Activated naive CD4-positive, alpha-beta T cell treated with anti-CD3 and anti-CD28 coated beads, Interleukin-2, amount 50 U/mL, for 72 hours (primary cell): Measurements from ENCODE around the gene ALG3. TPM values are rescaled to one million over a fixed set of nuclear protein-coding genes. Genes with fewer than 3 reads are reported as not detected.
"Not testable (repeated sequence)": the region's sequence is repeated elsewhere in the genome, so short reads cannot be mapped to it uniquely, and the experiment has no call there.

ENCODE experiments used
- ATAC-seq, 2 donors: fragments of 150-1000 bp; cut with Tn5 transposase; 2 replicates each; pipeline ENCODE4 v1.10.0; 2021; ENCODE audit warnings: mild to moderate bottlenecking in 2 of 2, moderate library complexity in 2 of 2
- DNase-seq, 2 donors: peaks; one replicate each; pipeline ENCODE4 v3.0.0; 2021 to 2022; ENCODE audit warnings: low spot score in 2 of 2
- H3K27ac Mint-ChIP-seq, 2 donors: one replicate each; pipeline ENCODE4 v1.8.0; 2022; ENCODE audit warnings: mild to moderate bottlenecking in 2 of 2, mixed read lengths in 2 of 2
- H3K36me3 Mint-ChIP-seq, 2 donors: one replicate each; pipeline ENCODE4 v1.8.0; 2022; ENCODE audit warnings: mixed read lengths in 2 of 2
- H3K9me3 Mint-ChIP-seq, 2 donors: one replicate each; pipeline ENCODE4 v1.8.0; 2022; ENCODE audit warnings: mixed read lengths in 2 of 2
- total RNA-seq, 2 donors: library from RNA; stranded (reverse); gene quantifications; one replicate each; pipeline ENCODE4 v1.2.3, GENCODE V29; 2022

ALG3 gene
- 10 to 100 TPM; 35.5 to 35.8 TPM for total RNA-seq

DNA sequence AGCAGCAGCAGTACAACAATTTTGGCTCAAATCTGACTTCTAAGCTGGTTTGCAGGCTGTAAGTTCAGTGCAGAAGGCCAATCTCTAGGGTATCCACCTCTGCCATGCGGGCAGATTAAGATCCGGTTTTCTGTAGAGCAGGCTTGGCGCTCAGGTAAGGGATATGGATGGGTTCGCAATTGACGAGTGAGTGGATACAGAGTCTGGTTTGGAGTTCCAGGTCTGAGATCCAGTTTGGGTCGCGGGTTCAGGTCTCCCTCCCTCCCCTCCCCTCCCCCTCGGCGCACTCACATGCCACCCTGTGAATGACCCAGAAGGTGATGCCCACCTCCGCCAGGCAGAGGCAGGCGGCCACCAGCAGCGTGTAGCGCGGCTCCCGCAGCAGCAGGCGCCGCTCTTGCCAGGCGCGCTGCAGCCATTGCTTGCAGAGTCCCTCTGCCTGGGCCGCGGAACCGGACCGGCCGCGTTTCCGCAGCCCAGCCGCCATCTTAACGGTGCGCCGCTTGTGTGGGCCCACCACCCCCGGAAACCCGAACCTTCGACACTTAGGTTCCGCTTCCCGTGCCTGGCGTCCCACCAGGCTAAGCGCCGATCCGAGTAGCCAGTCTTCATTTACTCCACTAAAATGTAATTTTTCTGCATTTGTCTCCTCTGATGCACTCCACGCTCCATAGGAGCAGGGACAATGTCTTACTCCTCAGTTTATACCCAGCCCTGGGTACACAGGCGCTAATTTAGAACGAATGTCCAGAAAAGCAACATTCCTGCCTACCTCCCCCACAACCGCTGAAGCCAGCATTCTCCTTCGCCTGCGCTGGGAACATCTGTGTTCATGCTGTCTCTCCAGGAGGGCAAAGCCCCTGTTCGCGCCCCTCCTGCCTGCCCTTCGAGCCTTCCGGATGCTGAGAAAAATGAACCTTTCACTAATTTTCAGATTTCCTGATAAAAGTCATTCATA, at the start of gene ALG3:
Gene ALG3 (minus strand): TSS at position 509 of the 958 bp plus-strand sequence. CDS start 22 bp downstream, at position 487.
- ATAC-seq (peak; percentile 50 to 56), DNase-seq (peak; percentile 83 to 90)
- H3K9me3 Mint-ChIP-seq = no peaks in the 10 kb centered on the region
- H3K36me3 Mint-ChIP-seq = peaks cover 0 to 16% of the 10 kb centered on the region in 2 donors
- peak within 1 kb of the TSS; percentile 99 for H3K27ac Mint-ChIP-seq

DNA sequence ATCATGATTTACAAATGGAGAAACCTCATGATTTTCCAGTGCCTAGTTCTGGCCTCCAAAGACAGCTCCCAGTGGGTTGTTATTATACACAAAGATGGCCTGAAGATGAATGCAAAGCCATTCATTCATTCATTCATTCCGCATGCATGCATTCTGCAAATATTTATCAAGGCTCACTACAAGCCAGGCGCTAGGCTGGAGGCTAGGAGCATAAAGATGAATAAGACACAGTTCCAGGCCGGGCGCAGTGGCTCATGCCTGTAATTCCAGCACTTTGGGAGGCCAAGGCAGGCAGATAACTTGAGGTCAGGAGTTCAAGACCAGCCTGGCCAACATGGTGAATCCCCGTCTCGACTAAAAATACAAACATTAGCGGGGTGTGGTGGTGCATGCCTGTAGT, 47.9 kb upstream of the ALG3 start:
- Mint-ChIP-seq H3K27ac (no peak overlapping the region), H3K9me3 (no peaks in the 10 kb centered on the region), H3K36me3 (peaks cover 12 to 19% of the 10 kb centered on the region in 2 donors)
- ATAC-seq (no peak), DNase-seq (no peak)

DNA sequence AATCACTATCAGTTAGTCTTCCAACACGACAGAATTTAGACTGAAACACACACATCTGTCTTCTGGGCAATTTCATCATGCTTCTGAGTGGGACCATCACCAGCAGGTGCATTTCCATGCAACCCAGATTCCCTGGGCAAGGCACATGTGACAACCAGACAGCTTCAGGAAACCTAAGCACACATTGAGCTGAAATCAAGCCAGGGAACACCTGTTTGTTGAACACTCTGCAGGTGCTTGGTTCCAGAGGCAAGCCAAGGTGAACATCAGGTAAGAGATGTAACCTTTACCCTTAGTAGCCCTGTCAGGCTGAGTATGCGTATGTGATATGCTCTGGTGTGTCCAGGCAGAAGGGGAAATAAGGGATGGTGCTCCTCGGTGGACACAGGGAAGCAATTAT, 47.0 kb upstream of the ALG3 start:
- H3K9me3 Mint-ChIP-seq = no peaks in the 10 kb centered on the region
- DNase-seq (no peak), ATAC-seq (no peak)
- H3K27ac Mint-ChIP-seq = no peak overlapping the region
- peaks cover 11 to 15% of the 10 kb centered on the region in 2 donors for H3K36me3 Mint-ChIP-seq

- Mint-ChIP-seq H3K9me3 (no peaks in the 10 kb centered on the region), H3K27ac (no peak overlapping the region), H3K36me3 (no peaks in the 10 kb centered on the region)
- no peak for ATAC-seq
- DNase-seq = no peak
Observed at GRCh38 chr3:184291738-184292445, 43.1 kb upstream of the ALG3 start.

DNA sequence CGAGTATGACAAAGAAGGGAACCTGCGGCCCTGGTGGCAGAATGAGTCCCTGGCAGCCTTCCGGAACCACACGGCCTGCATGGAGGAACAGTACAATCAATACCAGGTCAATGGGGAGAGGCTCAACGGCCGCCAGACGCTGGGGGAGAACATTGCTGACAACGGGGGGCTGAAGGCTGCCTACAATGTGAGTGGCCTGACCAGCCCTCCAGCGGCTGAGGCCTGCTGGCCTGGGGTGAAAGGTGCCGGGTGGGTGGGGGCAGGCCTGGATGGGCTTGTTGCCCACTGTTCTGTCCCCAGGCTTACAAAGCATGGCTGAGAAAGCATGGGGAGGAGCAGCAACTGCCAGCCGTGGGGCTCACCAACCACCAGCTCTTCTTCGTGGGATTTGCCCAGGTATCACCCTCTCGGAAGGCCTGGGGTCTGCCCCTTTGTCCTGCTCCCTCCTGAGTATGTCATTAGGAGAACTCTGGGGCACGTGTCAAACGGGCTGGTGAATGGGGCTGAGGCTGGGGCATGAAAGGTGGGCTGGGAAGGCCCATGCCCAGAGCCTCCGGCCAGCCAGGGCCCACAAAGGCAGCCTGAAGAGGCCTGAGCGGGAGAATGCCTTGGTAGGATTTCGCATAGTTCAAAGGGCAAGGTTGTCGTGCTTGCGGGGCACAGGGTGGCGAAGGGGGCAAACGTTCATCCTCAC, 42.4 kb upstream of the ALG3 start:
- no peaks in the 10 kb centered on the region for H3K36me3 Mint-ChIP-seq
- ATAC-seq = no peak
- H3K27ac Mint-ChIP-seq = no peak overlapping the region
- no peaks in the 10 kb centered on the region for H3K9me3 Mint-ChIP-seq
- DNase-seq = no peak

DNA sequence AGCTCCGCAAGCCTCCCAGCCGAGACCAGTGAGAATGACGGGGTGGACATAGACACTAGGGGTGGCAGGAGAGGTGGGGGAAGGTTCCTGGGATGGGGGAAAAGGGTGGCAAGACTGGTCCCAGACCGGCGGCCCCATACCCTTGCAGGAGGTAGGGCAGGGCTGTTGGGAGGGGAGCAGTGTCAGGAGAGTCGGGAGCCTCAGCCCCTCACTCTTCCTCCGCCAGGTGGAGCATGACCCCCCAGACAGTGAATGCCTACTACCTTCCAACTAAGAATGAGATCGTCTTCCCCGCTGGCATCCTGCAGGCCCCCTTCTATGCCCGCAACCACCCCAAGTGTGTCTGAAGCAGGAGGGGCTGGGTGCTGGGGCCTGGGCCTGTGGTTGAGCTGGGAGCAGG, 41.6 kb upstream of the ALG3 start:
- ATAC-seq (no peak), DNase-seq (no peak)
- H3K27ac Mint-ChIP-seq = no peak overlapping the region
- H3K9me3 Mint-ChIP-seq = no peaks in the 10 kb centered on the region
- H3K36me3 Mint-ChIP-seq = no peaks in the 10 kb centered on the region

DNA sequence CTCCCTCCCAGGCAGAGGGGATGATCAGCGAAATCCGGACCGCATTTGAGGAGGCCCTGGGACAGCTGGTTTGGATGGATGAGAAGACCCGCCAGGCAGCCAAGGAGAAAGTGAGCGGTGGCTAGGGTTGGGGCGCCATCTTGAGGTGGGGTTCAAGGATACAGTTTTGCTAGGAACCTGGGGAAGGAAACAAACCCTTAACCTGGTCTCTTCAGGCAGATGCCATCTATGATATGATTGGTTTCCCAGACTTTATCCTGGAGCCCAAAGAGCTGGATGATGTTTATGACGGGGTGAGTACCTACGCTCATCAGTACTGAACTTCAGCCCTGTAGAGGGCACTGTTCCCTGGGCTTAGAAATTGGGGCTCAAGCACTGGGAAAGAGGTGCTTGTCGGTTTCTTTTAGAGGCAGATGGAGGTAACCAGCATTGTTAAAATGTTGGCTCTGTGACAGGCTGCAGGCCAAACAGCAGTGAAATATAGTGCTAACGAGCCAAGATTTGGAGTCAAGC, 40.7 kb upstream of the ALG3 start:
- Mint-ChIP-seq H3K27ac (no peak overlapping the region), H3K9me3 (no peaks in the 10 kb centered on the region), H3K36me3 (no peaks in the 10 kb centered on the region)
- DNase-seq (peak in 1 of 2 donors; percentile 79), ATAC-seq (peak; percentile 82 to 85)

DNA sequence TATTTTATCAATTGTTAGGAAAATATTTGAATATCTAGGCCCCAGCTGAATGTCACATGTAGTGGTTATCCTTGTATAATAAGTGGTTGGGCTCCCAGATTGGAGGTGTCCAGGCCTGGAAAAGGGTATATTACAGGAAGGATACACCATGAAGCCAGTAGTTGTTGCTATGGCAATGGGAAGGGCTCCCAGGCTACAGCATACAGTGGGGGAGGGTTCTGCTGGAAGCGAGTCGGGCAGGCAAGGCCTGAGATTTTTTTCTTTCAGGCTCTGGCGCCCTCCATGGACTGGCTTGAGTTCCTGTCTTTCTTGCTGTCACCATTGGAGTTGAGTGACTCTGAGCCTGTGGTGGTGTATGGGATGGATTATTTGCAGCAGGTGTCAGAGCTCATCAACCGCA, 35.9 kb upstream of the ALG3 start:
- ATAC-seq = peak; percentile 53 to 71

DNA sequence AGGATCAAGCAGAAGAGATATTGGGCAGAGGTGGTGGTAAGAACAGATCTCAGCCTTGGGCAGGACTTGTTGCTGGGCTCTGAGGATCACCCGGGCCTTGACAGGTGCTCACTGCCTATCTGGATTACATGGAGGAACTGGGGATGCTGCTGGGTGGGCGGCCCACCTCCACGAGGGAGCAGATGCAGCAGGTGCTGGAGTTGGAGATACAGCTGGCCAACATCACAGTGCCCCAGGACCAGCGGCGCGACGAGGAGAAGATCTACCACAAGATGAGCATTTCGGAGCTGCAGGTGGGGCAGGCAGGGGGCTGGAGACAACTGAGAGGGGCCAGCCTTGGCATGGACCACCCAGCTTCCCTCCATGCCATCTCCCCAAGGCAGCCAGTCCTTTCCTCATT, 34.9 kb upstream of the ALG3 start:
- Mint-ChIP-seq H3K36me3 (no peaks in the 10 kb centered on the region), H3K9me3 (no peaks in the 10 kb centered on the region), H3K27ac (no peak overlapping the region)
- DNase-seq (no peak), ATAC-seq (no peak)

More for the DNA sequence above, 35.9 kb upstream of the ALG3 start:
- Mint-ChIP-seq H3K27ac (no peak overlapping the region), H3K36me3 (no peaks in the 10 kb centered on the region), H3K9me3 (no peaks in the 10 kb centered on the region)
- peak in 1 of 2 donors; percentile 34 for DNase-seq

DNA sequence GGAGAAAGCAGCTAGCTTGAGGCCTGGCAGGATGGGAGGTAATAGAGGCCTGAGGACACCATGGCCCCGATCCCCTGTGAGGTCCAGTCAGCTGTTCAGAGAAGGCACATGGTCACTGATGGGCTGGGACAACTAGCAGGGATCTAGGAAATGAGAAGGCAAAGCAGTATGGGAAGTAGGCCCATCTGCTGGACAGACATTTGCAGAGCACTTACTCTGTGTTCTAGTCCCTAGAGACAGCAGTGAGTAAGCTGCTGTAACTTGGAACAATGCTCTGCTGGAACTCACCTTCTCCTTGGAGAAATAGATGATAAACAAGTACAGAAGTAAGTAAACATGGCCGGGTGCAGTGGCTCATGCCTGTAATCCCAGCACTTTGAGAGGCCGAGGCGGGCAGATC, 34.2 kb upstream of the ALG3 start:
- H3K27ac Mint-ChIP-seq = no peak overlapping the region
- H3K9me3 Mint-ChIP-seq = no peaks in the 10 kb centered on the region
- DNase-seq (no peak), ATAC-seq (no peak)
- no peaks in the 10 kb centered on the region for H3K36me3 Mint-ChIP-seq

DNA sequence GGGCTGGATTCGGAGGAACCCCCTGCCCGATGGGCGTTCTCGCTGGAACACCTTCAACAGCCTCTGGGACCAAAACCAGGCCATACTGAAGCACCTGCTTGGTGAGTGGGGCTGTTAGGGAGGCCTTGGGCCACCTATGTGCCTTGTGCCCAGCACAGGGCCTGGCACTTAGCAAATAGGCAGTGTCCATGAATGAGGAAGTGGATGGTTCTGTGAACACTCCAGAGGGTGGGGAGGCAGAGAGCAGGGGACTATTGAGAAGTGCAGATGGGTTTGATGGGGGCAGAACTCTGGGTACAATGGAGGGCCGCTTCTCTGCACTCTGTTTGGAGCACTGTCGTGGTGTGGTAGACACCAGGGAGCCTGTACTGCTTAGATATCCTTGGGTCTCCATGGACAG, 28.6 kb upstream of the ALG3 start:
- DNase-seq = no peak
- peaks cover 6 to 8% of the 10 kb centered on the region in 2 donors for H3K36me3 Mint-ChIP-seq
- no peak for ATAC-seq
- H3K27ac Mint-ChIP-seq = no peak overlapping the region
- H3K9me3 Mint-ChIP-seq = no peaks in the 10 kb centered on the region

GRCh38 chr3:184275961-184276910, 27.5 kb upstream of the ALG3 start, which contains the start of gene ECE2:
ECE2 (plus strand) TSS chr3:184276022; CDS start chr3:184276154, 132 bp downstream.
- Mint-ChIP-seq H3K9me3 (no peaks in the 10 kb centered on the region), H3K27ac (no peak within 1 kb of the TSS), H3K36me3 (peaks cover 6 to 8% of the 10 kb centered on the region in 2 donors)
- ATAC-seq (no peak), DNase-seq (no peak)

- DNase-seq (no peak), ATAC-seq (no peak)
- no peaks in the 10 kb centered on the region for H3K9me3 Mint-ChIP-seq
- peaks cover 6 to 8% of the 10 kb centered on the region in 2 donors for H3K36me3 Mint-ChIP-seq
- H3K27ac Mint-ChIP-seq = no peak overlapping the region
Observed at GRCh38 chr3:184275381-184275701, 26.6 kb upstream of the ALG3 start.

GRCh38 chr3:184272269-184272668, 23.5 kb upstream of the ALG3 start:
- ATAC-seq (no peak), DNase-seq (no peak)
- Mint-ChIP-seq H3K36me3 (peaks cover 6 to 8% of the 10 kb centered on the region in 2 donors), H3K9me3 (peaks cover 0 to 2% of the 10 kb centered on the region in 2 donors), H3K27ac (no peak overlapping the region)

DNA sequence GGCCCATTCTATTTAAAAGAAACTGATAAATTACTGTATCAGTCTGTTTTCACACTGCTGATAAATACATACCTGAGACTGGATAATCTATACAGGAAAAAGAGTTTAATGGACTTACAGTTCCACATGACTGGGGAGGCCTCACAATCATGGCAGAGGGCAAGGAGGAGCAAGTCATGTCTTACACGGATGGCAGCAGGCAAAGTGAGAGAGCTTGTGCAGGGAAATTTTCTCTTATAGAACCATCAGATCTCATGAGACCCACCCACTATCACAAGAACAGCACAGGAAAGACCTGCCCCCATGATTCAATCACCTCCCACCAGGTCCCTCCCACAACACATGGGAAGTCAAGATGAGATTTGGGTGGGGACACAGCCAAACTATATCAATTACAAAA, 18.5 kb upstream of the ALG3 start:
- not testable (repeated sequence) for ATAC-seq, H3K9me3 Mint-ChIP-seq, H3K36me3 Mint-ChIP-seq, H3K27ac Mint-ChIP-seq, DNase-seq

- peaks cover 0 to 15% of the 10 kb centered on the region in 2 donors for H3K36me3 Mint-ChIP-seq
- H3K9me3 Mint-ChIP-seq = peaks cover 0 to 5% of the 10 kb centered on the region in 2 donors
- H3K27ac Mint-ChIP-seq = no peak overlapping the region
- ATAC-seq (no peak), DNase-seq (no peak)
Observed at GRCh38 chr3:184262764-184263179, 14.0 kb upstream of the ALG3 start.
